ENCODE data around the gene FCF1.

- TF ChIP-seq CTCF (IDR thresholded peaks at IDR 0.05; ENCODE audit: poor library complexity) (no peak), EZH2 (IDR thresholded peaks at IDR 0.05; ENCODE audit: borderline replicate concordance) (no peak)
These were observed 27.9 kb upstream of the FCF1 start for GRCh38 chr14:74685056-74685455.
